Heart left ventricle (tissue), 13 donors: Measurements from ENCODE around the gene LPP.

Source experiments
- CTCF ChIP-seq, 12 donors: fragments of 200-600 bp; sonication (generic) in 4 of 12; IDR thresholded peaks; one replicate each; pipeline versions ENCODE4 v1.5.0 to v1.8.0; 2018 to 2022; ENCODE audit warnings: antibody characterized with exemption in 12 of 12, mild to moderate bottlenecking in 5 of 12
- POLR2A ChIP-seq, 2 donors: fragments of 450-650 bp; IDR thresholded peaks; one replicate each; pipeline ENCODE4 v1.6.1; 2017; ENCODE audit warnings: antibody characterized with exemption in 2 of 2, mild to moderate bottlenecking in 2 of 2, moderate library complexity in 2 of 2
- donor health status: ischemic (EF 13 %, LVEDD 7.1; RV severe dilation, severe dysfunction).
- donor health status: DM: no; HTN: yes; CAD: no.
- donor health status: DM: no; HTN: no; CAD: no.
- donor health status: ischemic (EF 25% LVEDD 6.9; RV normal size, moderate dysfunction).
- donor health status: ischemic (EF 25% LVEDD 5.7; RV mildly dilated, moderate dysfunction).
- donor health status: ischemic (EF 35%, LVEDD 5.7; RV mildly dilated, moderate dysfunction).
- donor health status: nonischemic (EF 11% LVEDD 7.7; RV severe dilation, severe dysfunction).
- donor health status: DM: yes; HTN: yes; CAD: no.
- donor health status: PGD.
- donor health status: ischemic (EF 29% LVEDD 5.4; RV normal size, mild dysfunction).
- donor health status: nonischemic (EF 23%, LVEDD 6.1; RV moderate dilation, normal function).

- no peak for TF ChIP-seq CTCF (IDR thresholded peaks at IDR 0.05)
- TF ChIP-seq POLR2A (IDR thresholded peaks at IDR 0.05): no peak
These were observed 516.5 kb downstream of the LPP start for GRCh38 chr3:188670446-188670845.
